ENCODE measurements around the gene ATP6V0C. TPM values are rescaled to one million over a fixed set of nuclear protein-coding genes. Genes with fewer than 3 reads are reported as not detected.

The ATP6V0C gene
- total and polyA plus RNA-seq, 2 of the 8 experiments (the other 6 are each of a cell fraction or from before 2014, with no cell fraction given), result 125 to 176 TPM

DNA sequence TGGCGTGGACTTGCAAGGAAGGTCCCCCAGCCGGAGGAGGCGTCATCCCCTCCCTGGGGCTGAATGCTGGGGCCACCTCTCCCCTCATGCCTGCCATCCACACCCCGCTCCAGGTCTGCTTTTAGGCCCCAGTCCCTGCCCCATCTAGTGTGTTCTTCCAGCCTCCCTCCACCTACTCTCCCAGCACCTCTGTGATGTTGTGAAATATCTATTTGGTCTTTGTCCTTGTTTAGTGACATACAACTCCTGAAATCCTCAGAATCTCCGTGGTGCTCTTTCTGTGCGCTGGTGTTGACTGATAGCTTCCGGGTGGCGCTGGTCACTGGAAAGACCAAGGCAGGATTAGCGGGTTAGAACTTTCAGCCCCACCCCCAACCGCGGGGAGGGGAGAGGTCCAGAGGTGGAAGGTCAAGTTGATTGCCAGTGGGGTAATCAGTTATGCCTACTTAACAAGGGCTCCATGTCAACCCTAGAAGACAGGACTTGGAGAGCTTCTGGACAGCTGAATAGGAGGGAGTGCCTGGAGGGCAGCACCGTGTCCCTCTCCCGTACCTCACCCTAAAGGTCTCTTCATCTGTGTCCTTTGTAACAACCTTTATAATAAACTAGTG is 28.7 kb upstream of the ATP6V0C start (continued):
- TF ChIP-seq RNF2 (IDR thresholded peaks at IDR 0.05; ENCODE audit: borderline replicate concordance, low read depth, low read length, missing control alignments, poor library complexity, severe bottlenecking) (no peak), CTBP2 (IDR thresholded peaks at IDR 0.05; ENCODE audit: borderline replicate concordance, insufficient read depth, insufficient read length, low read length) (no peak), JUN (IDR thresholded peaks at IDR 0.05; ENCODE audit: low read depth, low read length) (no peak), GABPA (IDR thresholded peaks at IDR 0.05; ENCODE audit: borderline replicate concordance, insufficient read depth, low read length) (no peak)

Measured in H1 (cell line).